Measurements from ENCODE around the gene RAD18. TPM values are rescaled to one million over a fixed set of nuclear protein-coding genes. Genes with fewer than 3 reads are reported as not detected.
A peak's percentile ranks its signal among the peaks of the same experiment; 100 is the strongest.

RAD18 gene
- total and polyA plus RNA-seq, 7 donors, result 3.5 to 25.8 (median 6.4) TPM

GRCh38 chr3:8852511-8852910 lies 110.8 kb downstream of the RAD18 start:
- Histone ChIP-seq H3K36me3 (no peaks in the 10 kb centered on the region), H3K4me1 (peaks cover 0 to 27% (median 6%) of the 10 kb centered on the region in 4 donors), H3K9me3 (no peaks in the 10 kb centered on the region), H3K4me3 (no peak overlapping the region), H3K27ac (no peak overlapping the region), H3K27me3 (no peaks in the 10 kb centered on the region)
- 95 to 97% methylated on average over 5 of the region's 5 CpGs for WGBS, 2 donors
- intact Hi-C loops (cut with DNase I), result no loop called here
- DNase-seq, result no peak
- TF ChIP-seq POLR2AphosphoS5 (IDR thresholded peaks at IDR 0.05), result no peak
- TF ChIP-seq CTCF (IDR thresholded peaks at IDR 0.05), result no peak
- TF ChIP-seq POLR2A (IDR thresholded peaks at IDR 0.05), result no peak
- no peak for TF ChIP-seq EP300 (IDR thresholded peaks at IDR 0.05)

- no peaks in the 10 kb centered on the region for H3K36me3 ChIP-seq
- no peak overlapping the region for H3K27ac ChIP-seq
- H3K27me3 ChIP-seq, result no peaks in the 10 kb centered on the region
- H3K9me3 ChIP-seq, result no peaks in the 10 kb centered on the region
- no peak overlapping the region for H3K4me3 ChIP-seq
- no peak for DNase-seq
- TF ChIP-seq POLR2AphosphoS5 (IDR thresholded peaks at IDR 0.05) (no peak), POLR2A (IDR thresholded peaks at IDR 0.05) (no peak), CTCF (IDR thresholded peaks at IDR 0.05) (no peak), EP300 (IDR thresholded peaks at IDR 0.05) (no peak)
- intact Hi-C loops (cut with DNase I), result no loop called here
- peaks cover 0 to 25% (median 6%) of the 10 kb centered on the region in 4 donors for H3K4me1 ChIP-seq
- WGBS, 2 donors, result 90 to 91% methylated on average over 4 of the region's 4 CpGs
Observed at GRCh38 chr3:8851703-8852102, 111.6 kb downstream of the RAD18 start.

GRCh38 chr3:8848696-8849131 lies 114.6 kb downstream of the RAD18 start:
- intact Hi-C loops (cut with DNase I), result no loop called here
- no peak for DNase-seq
- WGBS, 2 donors, result 79 to 83% methylated on average over 5 of the region's 5 CpGs

GRCh38 chr3:8847317-8847716 lies 116.0 kb downstream of the RAD18 start:
- no peak for DNase-seq
- TF ChIP-seq CTCF (IDR thresholded peaks at IDR 0.05) (no peak), POLR2AphosphoS5 (IDR thresholded peaks at IDR 0.05) (no peak), EP300 (IDR thresholded peaks at IDR 0.05) (no peak), POLR2A (IDR thresholded peaks at IDR 0.05) (no peak)
- no peaks in the 10 kb centered on the region for H3K27me3 ChIP-seq
- WGBS, 2 donors, result 93 to 95% methylated on average over 7 of the region's 7 CpGs
- H3K4me3 ChIP-seq, result no peak overlapping the region
- no peaks in the 10 kb centered on the region for H3K36me3 ChIP-seq
- no peak overlapping the region for H3K27ac ChIP-seq
- H3K4me1 ChIP-seq, result peaks cover 0 to 24% (median 6%) of the 10 kb centered on the region in 4 donors
- intact Hi-C loops (cut with DNase I), result no loop called here
- no peaks in the 10 kb centered on the region for H3K9me3 ChIP-seq

More at GRCh38 chr3:8848696-8849131, 114.6 kb downstream of the RAD18 start:
- no peak overlapping the region for H3K27ac ChIP-seq
- peaks cover 0 to 24% (median 6%) of the 10 kb centered on the region in 4 donors for H3K4me1 ChIP-seq
- H3K36me3 ChIP-seq, result no peaks in the 10 kb centered on the region
- TF ChIP-seq EP300 (IDR thresholded peaks at IDR 0.05), result no peak
- peak in 1 of 4 donors; percentile 39 for TF ChIP-seq POLR2AphosphoS5 (IDR thresholded peaks at IDR 0.05)
- H3K9me3 ChIP-seq, result no peaks in the 10 kb centered on the region
- no peaks in the 10 kb centered on the region for H3K27me3 ChIP-seq
- H3K4me3 ChIP-seq, result no peak overlapping the region

- Histone ChIP-seq H3K4me3 (no peak overlapping the region), H3K36me3 (no peaks in the 10 kb centered on the region), H3K27me3 (no peaks in the 10 kb centered on the region), H3K4me1 (peaks cover 0 to 14% (median 4%) of the 10 kb centered on the region in 4 donors), H3K27ac (no peak overlapping the region), H3K9me3 (no peaks in the 10 kb centered on the region)
- 97% methylated on average over 2 of the region's 2 CpGs for WGBS, 2 donors
- no peak for TF ChIP-seq CTCF (IDR thresholded peaks at IDR 0.05)
- DNase-seq, result no peak
- intact Hi-C loops (cut with DNase I), result no loop called here
Observed at GRCh38 chr3:8846176-8846575, 117.1 kb downstream of the RAD18 start.

All from sigmoid colon (tissue), 7 donors.